GM19099 (cell line): Measurements from ENCODE around the gene ALK.

Experiments
- POLR2A ChIP-seq: IDR thresholded peaks from 3 replicates; pipeline ENCODE4 v1.6.1; 2011; ENCODE audit warnings: low read depth; ENCODE audit not compliant: insufficient read length; ENCODE audit errors: extremely low read depth

ALK gene

DNA sequence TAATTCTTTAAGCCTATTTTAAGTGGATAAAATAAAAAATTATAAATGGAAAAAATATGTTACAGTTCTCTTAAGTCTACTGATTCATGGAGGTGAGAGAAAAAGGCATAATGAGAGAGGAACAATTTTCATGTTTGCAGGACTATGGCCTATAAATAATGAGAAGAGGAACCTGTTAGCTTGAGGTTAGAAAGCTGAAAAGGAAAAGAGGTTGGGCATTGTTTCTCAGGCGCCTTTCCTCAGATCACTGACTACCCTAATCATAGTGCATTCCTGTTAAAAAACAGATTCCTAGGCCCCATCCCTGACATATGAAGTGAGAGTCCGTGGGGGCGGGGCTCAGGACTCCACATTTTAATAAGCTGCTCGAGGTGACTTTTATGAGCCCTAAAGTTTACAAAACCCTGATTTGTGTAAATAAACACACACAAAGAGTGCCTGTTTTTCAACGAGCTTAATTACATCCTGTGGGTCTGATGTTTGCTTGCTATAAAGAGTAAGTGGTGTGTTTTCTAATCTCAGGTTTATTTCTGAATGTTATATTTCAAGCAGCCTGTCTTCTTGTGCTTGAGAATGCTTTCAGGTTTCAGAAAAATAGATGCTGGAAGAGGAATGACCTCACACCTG, 470.7 kb downstream of the ALK start:
- no peak for TF ChIP-seq POLR2A

DNA sequence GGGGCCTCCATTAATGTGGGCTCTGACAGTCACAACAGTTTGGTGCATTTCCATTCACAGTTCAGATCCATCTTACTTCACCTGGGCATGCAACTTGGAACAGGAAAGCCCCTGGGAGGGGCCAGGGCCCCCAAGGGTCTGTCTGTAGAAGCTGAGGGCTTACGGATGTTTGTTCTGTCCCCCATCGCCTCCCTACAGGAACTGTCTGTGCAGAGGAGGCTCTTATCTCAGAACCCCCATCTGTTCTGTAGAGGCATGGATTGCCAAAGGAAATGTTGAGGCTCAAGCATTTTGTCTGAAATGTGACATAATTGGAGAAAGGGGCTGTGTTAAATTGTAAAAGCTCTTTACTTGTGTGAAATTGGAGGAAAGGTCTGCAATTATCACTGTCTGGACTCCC, 471.9 kb downstream of the ALK start:
- no peak for TF ChIP-seq POLR2A

DNA sequence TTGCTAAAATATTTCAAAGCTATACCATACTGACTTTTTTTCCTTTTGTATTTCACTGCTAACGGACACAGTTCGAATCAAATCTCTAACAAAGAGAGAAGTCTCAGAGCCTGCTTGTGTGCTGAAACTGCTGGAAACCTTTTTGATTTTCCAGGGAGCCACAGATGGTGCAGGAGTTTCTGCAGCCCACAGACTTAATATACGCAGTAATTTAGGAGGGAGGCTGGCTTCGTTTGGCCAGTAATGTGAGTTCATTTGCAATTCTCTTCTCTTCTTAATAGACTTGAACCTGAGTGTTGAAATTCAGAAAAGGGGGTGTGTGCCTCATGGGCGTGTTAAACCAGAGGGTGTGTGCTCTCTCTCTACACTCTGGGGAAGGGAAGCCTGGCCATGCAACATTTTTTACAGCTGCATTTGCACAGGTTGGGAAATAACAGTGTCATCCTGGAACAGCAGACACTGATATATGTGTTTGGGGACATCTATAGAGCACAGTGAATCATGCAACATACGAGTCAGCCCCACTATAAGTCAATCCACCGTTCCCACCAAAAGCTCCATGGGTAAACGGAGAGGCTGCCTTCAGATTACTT, 473.2 kb downstream of the ALK start:
- no peak for TF ChIP-seq POLR2A

DNA sequence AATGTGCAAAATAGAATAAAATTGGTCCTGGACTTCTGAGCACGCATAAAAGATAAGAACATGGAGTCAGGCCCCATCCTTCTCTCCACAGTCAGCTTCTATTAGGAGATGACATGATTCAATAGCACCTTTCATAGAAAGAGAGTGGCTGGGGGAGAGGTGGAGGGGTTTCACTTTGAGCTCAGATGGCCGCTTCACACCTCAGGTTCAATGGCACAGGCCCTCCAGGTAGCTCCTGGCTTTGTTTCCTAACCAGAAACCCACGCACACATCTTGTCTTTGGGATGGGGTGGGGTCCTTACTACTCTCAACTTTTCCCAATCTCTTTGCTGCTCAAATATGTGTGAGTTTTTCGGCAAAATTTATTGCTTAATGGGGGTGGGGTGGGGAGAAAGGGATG, 473.9 kb downstream of the ALK start:
- TF ChIP-seq POLR2A: no peak

DNA sequence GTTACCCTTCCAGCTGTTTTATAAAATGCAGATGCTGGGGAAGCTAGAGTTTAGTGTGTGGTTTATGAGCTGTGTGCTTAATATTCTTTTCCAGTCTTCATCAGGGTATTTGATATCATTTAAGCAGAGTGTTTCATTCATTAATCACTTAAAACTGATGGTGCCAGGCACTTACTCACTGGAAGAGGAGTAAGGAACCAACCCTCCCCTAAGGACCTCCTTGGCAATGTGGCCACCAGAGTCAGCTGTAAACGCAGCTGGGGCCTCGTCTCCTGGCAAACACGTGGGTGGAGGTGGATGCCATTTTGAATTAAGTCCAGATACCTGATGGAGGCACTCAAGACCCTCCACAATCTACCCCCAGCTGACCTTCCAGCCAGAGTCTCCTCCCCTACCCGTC, 474.5 kb downstream of the ALK start:
- TF ChIP-seq POLR2A: no peak

DNA sequence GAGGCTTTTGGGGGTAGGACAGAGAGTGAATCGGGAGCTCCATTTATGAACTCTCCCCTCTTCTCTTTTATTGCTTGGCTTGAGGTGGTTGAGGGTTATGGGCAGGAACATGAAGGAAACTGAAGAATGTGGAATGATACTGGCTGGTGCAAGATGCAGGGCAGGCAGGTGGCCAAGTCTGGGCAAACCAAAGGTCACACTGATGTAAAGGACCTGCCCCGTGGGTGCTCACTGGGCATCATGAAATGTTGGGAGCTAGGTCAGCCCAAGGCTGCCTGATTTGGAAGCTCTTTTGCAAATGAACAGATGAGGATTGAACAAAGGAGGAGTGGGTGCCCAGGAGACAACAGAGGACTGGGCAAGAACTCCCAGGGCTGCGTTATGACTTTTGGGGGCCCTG, 477.2 kb downstream of the ALK start:
- TF ChIP-seq POLR2A: no peak

DNA sequence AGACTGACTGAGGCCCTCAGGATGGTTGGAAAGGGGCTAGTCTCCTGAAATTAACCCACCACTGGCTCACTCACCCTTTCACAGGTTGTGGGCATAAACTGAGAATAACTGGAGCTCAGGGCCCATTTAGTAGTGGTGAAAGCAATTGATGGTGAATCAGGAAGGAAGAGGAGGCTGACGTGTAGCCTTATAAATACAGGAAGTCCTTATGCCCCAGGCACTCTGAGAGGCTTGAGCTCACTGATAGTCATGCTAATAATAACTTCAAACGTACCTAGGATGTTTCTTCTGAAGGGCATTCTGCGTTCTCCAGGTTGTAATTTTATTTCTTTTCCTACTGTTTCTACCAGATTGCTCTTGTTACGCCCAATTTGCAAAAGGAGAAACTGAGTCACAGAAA, 477.8 kb downstream of the ALK start:
- no peak for TF ChIP-seq POLR2A

DNA sequence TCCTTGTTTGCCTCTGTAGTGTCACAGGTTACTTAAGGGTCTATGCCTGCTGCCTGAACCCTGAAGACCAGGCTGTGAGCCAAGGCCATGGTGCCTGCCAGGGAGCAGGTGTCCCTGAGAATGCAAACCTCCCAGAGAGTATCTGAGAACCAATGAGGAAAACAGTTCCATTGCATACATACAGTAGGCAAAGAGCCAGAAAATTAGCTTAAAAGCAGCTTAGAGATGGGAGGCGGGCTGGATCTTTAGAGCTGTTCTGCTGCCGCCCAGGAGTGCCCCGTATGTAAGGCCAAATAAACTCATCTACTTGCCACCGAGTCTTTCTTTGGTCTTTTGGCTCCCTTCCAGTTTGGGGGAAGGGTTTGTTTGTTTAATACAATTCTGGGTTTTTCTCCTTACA, 478.2 kb downstream of the ALK start:
- no peak for TF ChIP-seq POLR2A

DNA sequence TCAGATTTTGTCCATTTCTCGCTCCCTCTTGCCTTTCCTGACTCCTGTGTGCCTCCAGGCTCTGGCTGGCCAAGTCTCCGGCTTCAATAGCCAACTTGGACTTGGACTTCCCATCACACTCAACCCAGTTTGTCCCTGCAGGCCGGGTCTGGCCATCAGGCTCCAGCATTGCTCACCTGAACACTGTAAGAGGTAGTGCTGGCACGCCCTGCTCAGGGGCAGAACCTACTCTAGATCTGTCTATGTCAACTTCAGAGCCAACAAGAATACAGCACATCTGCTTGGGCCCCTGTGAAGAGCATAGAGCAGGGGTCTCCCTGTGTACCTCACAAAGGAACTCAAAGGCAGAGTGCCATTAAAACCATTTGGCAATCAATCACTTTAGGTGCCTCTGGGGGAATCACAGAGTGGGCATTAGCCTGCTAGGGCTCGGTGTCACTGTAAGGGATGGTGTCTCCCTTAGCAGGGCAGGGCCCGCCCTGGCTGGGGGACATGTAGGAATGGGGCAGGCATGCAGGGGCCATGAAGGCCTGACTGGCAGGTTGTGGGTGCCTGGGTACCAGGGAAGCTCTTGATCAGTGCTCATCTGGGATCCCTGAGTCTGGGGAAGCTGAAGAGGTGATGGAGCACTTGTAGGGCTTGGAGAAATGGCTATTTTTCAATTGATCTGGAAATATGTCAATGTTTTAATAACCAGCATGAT, 480.3 kb downstream of the ALK start:
- no peak for TF ChIP-seq POLR2A

DNA sequence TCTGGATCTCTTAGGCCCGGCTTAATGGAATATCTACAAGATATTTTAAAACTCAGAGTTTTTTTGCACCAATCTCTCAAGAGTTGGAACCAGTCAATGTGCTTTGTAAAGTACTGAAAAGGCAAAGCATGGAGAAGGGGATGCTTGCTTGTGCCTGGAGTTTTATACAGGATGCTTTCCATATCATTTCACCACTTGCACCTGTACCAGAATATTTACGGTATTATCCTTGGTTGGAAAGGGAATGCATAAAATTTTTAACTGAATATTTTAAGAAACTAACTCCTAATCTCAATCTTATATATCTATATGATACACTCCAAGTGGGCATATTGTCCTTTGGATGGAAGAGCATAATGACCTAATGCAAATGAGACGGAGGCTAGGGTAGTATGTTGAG, 487.5 kb downstream of the ALK start:
- no peak for TF ChIP-seq POLR2A

DNA sequence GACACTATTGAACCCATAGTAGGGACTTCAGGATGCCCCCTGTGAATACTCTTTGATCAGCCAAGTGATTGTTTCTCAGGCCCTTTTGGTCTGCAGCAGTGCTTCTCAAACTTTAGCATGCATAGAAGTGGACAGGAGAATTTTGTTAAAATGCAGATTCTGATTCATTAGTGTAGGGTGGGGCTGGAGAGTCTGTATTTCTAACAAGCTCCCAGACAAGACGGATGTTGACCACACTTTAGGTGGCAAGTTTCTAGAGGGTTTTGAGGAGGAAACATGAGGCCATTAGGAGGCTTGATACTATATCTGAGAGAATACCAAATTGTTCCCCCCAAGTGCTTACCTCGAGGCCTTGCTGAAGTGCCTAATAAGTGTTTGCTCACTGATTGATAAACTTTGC, 488.3 kb downstream of the ALK start:
- no peak for TF ChIP-seq POLR2A

DNA sequence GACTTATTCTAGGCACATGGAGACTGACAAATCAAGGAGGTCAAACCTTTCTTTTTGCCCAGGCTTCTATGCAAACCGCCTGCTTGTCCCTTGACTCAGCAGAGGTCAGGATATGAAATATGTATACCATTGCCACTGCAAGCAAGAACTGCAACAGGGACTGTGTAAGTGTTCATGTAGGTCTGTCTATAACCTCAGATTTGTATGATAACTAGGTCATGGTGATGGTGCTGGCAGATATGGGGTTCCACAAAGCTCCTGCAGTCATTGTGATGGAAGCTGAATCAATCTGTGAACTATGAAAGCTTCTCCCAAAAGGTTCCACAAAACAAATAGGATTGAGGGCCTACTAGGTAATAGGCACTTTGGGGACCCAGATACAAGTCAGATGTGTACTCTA, 489.9 kb downstream of the ALK start:
- no peak for TF ChIP-seq POLR2A

DNA sequence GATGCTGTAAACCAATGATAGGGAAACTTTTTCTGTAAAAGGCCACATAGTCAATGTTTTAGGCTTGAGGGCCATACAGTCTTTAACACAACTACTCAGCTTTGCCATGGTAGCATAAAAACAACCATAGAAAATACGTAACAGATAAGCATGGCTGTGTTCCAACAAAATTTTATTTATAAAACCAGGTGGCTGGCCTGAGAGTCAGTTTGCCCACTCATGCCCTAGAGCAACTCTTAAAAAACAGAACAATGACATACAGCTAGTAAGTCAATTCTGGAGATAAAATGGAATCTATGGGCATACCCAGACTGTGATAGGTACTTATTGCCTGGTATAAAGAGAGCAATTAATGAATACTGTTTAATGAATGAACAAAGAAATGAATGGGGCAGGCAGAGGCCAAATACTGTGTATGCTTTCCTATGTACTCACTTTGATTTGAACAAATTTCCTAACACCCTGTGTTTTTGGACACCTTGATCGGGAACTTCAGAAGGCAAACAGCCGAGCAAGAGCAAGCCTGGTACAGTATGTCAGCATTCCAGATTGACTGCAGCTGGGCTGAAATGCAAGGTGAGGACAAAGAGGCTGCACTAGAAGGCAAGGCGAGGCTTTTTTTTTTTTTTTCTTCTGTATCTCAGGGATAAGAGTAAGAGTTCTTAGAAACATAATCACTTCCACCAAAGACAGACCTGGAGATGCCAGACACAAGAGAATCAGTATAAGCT, 490.8 kb downstream of the ALK start:
- no peak for TF ChIP-seq POLR2A

DNA sequence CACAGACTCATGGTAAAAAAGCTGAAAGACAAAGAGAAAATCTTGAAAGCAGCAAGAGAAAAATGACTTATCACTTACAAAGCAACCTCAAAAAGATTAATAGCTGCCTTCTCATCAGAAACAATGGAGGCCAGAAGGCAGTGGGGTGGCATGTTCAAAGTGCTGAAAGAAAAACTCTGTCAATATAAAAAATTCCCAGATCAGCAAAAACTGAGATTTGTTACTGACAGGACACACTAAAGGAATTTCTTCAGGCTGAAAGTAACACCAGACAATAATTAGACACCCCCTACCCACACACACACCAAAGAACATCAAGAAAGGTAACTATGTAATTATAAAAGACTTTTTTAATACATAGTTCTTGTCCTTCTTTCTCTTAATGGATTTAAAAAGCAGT, 495.0 kb downstream of the ALK start:
- TF ChIP-seq POLR2A: no peak

DNA sequence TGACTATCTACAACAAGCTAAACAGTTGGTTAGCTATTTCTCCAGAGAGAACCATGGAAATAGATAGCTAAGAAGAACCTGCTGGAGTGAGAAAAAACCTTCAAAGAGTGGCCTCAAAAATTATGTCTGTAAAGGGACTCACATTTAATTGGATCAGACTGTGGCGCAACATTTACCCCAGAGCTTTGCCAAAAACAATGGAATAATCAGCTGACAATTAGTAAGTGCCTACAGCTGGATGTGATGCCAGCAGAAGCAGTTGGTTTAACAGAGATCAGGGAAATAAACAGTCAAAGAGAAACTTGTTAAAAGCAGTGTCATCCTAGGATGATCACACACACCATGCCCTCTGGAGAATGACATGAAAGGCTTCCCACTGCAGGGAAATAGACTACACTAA, 495.5 kb downstream of the ALK start:
- no peak for TF ChIP-seq POLR2A

DNA sequence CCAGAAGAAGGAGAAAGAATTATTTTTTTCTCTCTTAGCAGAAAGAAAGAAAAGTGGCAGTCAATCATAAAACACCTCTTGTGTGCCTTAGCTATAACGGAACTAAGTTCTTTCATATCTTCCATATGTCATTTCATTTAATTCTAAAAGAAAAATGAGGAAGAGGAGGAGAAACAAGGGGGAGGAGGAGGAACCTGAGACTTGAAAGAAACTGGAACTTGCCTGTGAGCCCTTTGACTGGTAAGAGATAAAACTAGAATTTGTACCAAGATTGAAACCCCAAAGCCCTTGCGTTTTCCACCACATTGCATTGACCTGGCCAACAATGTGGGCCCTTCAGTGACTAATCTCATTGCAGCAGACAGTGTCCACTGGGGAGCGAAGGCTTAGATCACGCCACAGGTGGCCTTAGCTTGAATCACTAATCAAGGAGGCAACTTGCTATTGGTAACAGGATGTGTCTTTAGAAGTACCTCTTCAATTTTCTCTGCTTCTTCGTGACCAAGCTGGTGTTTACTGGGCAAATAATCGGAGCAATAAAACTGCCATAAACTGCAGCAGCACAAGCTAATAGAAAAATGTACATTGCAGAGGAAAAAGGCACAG, 498.2 kb downstream of the ALK start:
- no peak for TF ChIP-seq POLR2A
